WTC11 (cell line): ENCODE data around the gene ANKS3.

Source experiments
- ESRRA ChIP-seq: sonication (generic); formaldehyde crosslinking; IDR thresholded peaks from 2 replicates; pipeline ENCODE4 v1.8.1; 2022; ENCODE audit warnings: mild to moderate bottlenecking, missing genetic modification reagents, borderline replicate concordance
- HMGXB4 ChIP-seq: sonication (generic); formaldehyde crosslinking; IDR thresholded peaks from 2 replicates; pipeline ENCODE4 v1.8.1; 2023; ENCODE audit warnings: mild to moderate bottlenecking, moderate library complexity, missing genetic modification reagents
- ZNF416 ChIP-seq: fragments of 250-450 bp; sonication (Bioruptor Pico); IDR thresholded peaks from 2 replicates; pipeline ENCODE4 v1.9.0; 2021; ENCODE audit warnings: mild to moderate bottlenecking, inconsistent platforms

- TF ChIP-seq ZNF416 (CRISPR knock-in tag) (no peak), ESRRA (CRISPR knock-in tag) (no peak), HMGXB4 (CRISPR knock-in tag) (no peak)
Measured at GRCh38 chr16:4685292-4685691, 48.8 kb downstream of the ANKS3 start.
